COLO668 (cell line): ENCODE results near the gene RO60.
A peak's percentile ranks its signal among the peaks of the same experiment; 100 is the strongest.
"Not testable (repeated sequence)": the region's sequence is repeated elsewhere in the genome, so short reads cannot be mapped to it uniquely, and the experiment has no call there.

Experiments
- DNase-seq: peaks from one replicate; lab custom pipeline; 2025; ENCODE audit not compliant: unreplicated experiment; lab: John Stamatoyannopoulos, UW

The RO60 gene

GRCh38 chr1:193059282-193060114, at the start of gene RO60, which contains the start of gene UCHL5:
Gene RO60 (plus strand): TSS chr1:193059612. CDS start chr1:193069055, 9,443 bp downstream.
Gene UCHL5 (minus strand): TSS chr1:193059360. CDS start chr1:193059260, 100 bp downstream.
- peak; percentile 99 for DNase-seq

- no peak for DNase-seq
These were observed 48.0 kb upstream of the RO60 start for GRCh38 chr1:193011406-193011805.

GRCh38 chr1:193013005-193013404, 46.4 kb upstream of the RO60 start:
- no peak for DNase-seq

GRCh38 chr1:193013707-193014106, 45.7 kb upstream of the RO60 start:
- DNase-seq: no peak

- no peak for DNase-seq
These were observed 45.0 kb upstream of the RO60 start for GRCh38 chr1:193014400-193014799.

- DNase-seq: no peak
These were observed 42.6 kb upstream of the RO60 start for GRCh38 chr1:193016788-193017187.

- no peak for DNase-seq
These were observed 39.9 kb upstream of the RO60 start for GRCh38 chr1:193019442-193020026.

GRCh38 chr1:193025218-193025617, 34.2 kb upstream of the RO60 start:
- no peak for DNase-seq

- DNase-seq: no peak
These were observed 29.1 kb upstream of the RO60 start for GRCh38 chr1:193030280-193030679.

- no peak for DNase-seq
These were observed 28.0 kb upstream of the RO60 start for GRCh38 chr1:193031431-193031830.

- DNase-seq: not testable (repeated sequence)
These were observed 26.6 kb upstream of the RO60 start for GRCh38 chr1:193032643-193033427.

GRCh38 chr1:193033610-193034009, 25.8 kb upstream of the RO60 start:
- DNase-seq: no peak

GRCh38 chr1:193036337-193037047, 22.9 kb upstream of the RO60 start:
- no peak for DNase-seq

GRCh38 chr1:193040011-193040410, 19.4 kb upstream of the RO60 start:
- no peak for DNase-seq

GRCh38 chr1:193042766-193043691, 16.4 kb upstream of the RO60 start:
- DNase-seq: no peak

GRCh38 chr1:193048913-193049312, 10.5 kb upstream of the RO60 start:
- DNase-seq: not testable (repeated sequence)

GRCh38 chr1:193054169-193054675, 5.2 kb upstream of the RO60 start:
- no peak for DNase-seq

GRCh38 chr1:193058529-193059281, 707 bp upstream of the RO60 start:
- peak; percentile 56 for DNase-seq

GRCh38 chr1:193060115-193060403, 647 bp downstream of the RO60 start:
- DNase-seq: no peak
